CD4-positive, alpha-beta T cell treated with Interleukin-17A for 1 hour (primary cell): Measurements from ENCODE around the gene WNT2.
"Not testable (repeated sequence)": the region's sequence is repeated elsewhere in the genome, so short reads cannot be mapped to it uniquely, and the experiment has no call there.

Experiments used
- DNase-seq: peaks from one replicate; pipeline ENCODE4 v3.0.0-alpha.2; 2020

The WNT2 gene

DNA sequence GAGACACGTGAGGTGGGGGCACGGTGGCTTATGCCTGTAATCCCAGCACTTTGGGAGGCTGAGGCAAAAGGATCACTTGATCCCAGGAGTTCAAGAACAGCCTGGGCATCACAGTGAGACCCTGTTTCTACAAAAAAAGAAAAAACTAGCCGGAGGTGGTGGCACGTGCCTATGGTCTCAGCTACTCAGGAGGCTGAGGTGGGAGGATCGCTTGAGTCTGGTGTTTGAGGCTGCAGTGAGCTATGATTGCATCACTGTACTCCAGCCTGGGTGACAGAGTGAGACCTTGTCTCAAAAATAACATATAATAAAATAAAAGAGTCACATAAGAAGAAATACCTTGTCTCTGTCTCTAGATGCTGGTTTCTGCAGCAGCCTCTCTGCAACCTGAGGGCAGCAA, 22.4 kb downstream of the WNT2 start:
- not testable (repeated sequence) for DNase-seq

GRCh38 chr7:117297606-117298005, 25.3 kb downstream of the WNT2 start:
- DNase-seq = no peak

DNA sequence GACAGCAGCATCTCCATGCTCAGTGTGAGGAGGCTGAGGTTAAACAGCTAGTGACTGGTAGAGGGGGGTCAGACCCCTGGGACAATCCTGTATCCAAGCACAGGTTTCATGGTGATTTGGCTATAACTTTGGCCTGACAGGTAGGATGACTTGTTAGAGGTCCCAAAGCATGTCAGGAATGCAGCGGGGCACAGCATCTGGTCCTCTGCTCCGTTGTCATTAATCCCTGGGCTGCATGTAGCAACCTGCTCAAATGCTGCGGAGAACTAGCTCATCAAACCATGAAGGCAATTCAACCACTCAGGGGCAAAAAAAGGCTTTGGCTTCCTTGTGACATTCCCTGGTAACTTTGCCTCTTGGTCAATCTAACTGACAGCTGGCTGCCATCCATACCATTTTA, 26.8 kb downstream of the WNT2 start:
- no peak for DNase-seq

DNA sequence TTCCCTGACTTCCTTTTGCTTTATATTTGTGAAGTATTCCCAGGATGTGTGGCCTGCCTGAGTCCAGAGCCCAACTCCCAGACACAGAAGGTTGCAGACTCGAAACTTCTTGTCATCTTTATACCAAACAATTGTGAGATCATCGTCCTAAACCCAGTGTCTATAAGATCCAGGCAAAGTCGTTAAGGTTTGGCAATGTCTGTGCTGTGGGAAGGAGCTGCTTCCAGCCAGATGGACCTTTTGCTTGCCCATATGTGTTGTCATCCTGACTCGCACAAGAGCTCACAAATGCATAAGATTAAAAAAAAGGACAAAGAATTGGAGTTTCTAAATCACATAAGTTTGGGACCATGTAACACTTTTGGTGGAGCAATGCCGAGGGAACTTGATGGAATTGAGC, 37.0 kb downstream of the WNT2 start:
- no peak for DNase-seq

- DNase-seq = no peak
Observed at GRCh38 chr7:117284692-117285091, 38.2 kb downstream of the WNT2 start.

- no peak for DNase-seq
Observed at GRCh38 chr7:117283779-117284178, 39.1 kb downstream of the WNT2 start.

GRCh38 chr7:117283371-117283770, 39.5 kb downstream of the WNT2 start:
- no peak for DNase-seq

GRCh38 chr7:117282239-117282812, 40.5 kb downstream of the WNT2 start:
- DNase-seq = no peak

- DNase-seq = no peak
Observed at GRCh38 chr7:117281562-117281961, 41.3 kb downstream of the WNT2 start.

GRCh38 chr7:117279931-117280557, 42.8 kb downstream of the WNT2 start:
- DNase-seq = no peak

- DNase-seq = no peak
Observed at GRCh38 chr7:117279203-117279602, 43.7 kb downstream of the WNT2 start.

- DNase-seq = no peak
Observed at GRCh38 chr7:117278040-117278439, 44.8 kb downstream of the WNT2 start.

- DNase-seq = no peak
Observed at GRCh38 chr7:117277576-117277975, 45.3 kb downstream of the WNT2 start.

GRCh38 chr7:117274951-117275350, 47.9 kb downstream of the WNT2 start:
- DNase-seq = no peak

DNA sequence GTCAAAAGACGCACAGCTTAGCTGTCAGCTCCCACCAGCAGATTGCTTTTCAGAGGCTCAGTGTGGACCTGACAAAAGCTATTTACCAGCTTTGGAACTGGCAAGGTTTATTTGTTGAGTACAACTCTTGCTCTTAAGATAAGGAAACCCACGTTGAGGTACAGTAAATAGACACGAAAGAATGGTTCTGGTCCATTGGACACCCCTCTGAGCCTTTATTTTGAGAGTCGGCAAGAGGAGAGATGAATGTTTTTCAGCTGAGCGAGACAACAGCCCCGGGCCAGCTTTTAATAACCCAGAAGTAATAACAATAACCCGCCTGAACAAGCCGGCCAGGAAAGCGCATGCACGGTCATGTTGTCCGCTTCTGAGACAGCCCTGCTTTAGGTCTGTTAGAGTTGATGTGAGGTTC, 49.0 kb downstream of the WNT2 start:
- no peak for DNase-seq

DNA sequence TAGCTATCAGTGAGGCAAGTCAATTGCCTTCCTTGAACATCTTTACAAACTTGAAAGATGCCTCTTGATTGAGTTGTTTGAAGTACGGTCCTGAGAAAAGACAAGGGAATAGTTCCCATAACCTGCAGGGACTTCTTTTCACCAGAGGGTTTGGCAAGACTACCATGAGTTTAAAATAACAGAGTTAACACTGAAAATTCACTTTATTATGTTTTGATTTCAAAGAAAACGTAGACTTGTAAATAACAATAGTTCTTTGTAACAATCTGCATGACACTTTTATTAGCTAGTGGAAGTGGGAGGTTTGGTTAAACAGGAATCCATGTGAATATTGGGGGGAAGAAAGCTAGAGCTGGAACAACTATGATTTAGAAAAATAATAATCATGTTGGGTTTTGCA, 49.5 kb downstream of the WNT2 start:
- DNase-seq = no peak

DNA sequence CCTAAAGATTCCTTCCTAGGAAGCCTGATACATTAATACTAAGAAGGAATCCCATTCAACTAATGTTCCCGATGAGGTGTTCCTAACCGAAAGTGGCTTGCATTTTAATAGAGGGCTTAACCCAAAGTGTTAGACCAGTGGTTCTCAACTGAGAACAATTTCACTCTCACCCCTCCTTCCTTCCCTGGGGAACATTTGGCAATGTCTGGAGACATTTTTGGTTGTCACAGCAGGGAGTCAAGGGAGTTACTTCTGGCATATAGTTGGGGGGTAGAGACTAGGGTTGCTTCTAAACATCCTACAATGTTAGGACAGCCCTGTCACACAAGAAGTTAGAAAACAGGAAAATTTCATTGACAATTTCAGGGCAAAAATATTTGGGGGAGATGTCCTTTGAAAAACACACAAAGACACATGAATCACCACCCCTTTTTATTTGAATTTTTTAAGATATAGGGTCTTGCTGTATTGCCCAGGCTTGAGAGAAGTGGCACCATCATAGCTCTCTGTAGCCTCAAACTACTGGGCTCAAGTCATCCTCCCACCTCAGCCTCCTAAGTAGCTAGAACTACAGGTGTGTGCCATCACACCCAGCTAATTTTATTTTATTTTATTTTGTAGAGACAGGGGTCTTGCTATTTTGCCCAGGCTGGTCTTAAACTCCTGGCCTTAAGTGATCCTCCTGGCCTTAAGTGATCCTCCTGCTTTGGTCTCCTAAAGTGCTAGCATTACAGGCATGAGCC, 50.7 kb downstream of the WNT2 start:
- no peak for DNase-seq

DNA sequence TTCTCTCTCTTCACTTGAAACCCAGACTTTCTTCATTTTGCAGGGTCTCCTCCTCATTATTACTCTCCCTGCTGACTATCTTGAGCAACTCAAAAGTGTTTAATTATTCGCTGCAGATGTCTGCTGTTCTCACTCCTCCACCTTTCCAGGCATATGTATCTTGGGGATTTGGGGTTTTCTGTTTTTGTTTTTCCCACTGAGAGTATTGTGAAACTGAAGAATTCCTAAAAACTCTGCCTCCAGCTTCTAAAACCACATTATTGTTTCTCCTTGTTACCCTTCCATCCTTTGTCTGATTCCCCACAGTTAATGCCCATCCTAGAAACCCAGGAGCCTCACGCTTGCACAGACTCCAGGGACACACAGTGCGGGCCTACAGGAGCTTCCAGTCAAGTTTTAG, 51.3 kb downstream of the WNT2 start:
- no peak for DNase-seq

DNA sequence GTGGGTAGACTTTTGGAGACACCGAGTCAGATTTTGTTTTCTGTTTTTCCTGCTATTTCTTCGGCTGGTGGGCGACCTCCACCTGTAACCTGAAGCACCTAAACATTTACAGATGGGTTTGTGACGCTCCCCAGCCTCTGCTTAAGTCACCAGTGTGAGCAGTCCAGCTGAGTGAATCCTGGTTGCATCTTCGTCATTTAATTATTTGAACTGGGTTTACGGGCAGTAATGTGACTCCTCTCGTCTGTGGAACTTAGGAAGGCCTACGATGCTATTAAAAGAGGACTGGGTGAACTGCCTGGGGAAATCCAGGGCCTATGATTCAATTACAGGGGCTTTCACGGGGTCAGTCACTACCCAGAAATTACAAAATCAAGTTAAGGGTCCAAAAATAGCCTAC, 52.5 kb downstream of the WNT2 start:
- DNase-seq = no peak

GRCh38 chr7:117269886-117270285, 53.0 kb downstream of the WNT2 start:
- DNase-seq = no peak

DNA sequence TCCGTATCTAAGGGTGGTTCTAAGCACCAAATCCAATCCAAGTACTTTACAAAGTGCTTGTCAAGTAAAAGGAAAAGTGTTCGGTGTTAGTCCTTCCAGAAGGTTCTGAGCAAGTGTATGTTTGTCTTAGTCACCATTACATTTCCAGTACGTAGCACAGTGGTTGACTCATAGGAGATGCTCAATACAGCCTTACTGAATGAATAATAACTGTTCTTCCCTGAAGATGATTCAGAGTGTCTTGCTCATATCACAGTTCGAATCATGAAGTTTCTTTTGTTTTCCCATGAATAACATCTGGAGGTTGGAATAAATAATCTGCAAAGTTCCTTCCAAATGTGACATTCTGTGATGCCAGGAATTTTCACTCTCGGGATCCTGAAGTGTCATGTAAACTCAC, 53.4 kb downstream of the WNT2 start:
- DNase-seq = no peak

- no peak for DNase-seq
Observed at GRCh38 chr7:117264716-117265115, 58.1 kb downstream of the WNT2 start.

GRCh38 chr7:117262546-117262945, 60.3 kb downstream of the WNT2 start:
- no peak for DNase-seq

DNA sequence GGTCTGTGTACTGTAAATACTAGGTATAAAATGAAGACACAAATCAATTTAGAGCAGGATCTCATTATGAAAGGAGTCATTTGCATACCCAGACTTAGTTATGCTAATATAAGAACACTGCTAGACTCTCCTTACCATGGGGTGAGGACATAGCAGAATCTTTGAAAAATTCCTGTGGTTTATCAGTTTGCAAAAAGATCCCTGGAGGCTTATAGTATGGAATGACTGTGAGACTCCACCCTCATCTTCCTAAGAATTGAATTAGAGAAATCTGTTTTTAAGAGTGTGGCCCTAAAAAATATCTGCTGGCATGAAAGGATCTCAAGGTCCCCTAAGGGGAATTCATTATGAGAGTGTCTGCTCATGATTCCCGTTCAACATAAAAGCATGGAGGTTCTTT, 63.2 kb downstream of the WNT2 start:
- no peak for DNase-seq

DNA sequence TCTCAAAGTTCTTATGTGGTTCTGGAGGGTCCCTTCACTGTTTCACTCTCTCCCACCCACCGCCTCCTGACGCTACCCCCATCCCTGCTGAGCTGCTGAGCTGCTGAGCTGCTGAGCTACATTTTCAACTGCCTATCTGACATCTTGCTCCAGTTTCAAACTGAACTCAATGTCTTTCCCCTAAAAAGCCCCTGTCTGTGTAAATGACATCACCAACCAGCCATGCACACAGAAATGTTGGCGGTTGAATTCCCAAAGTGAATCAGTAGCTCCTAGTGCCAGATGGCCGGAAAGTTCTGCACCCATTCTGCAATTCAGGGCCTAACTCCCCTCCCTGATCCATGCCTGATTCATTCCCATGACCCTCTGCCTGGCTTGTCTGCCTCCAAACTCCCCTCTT, 71.2 kb downstream of the WNT2 start:
- DNase-seq = no peak
